Neuronal stem cell (in vitro differentiated cells): ENCODE measurements around the gene ZNF26.

ENCODE experiments used
- DNase-seq: peaks from one replicate; pipeline ENCODE4 v3.0.0-alpha.2; 2013; ENCODE audit warnings: low spot score
- H2AFZ ChIP-seq: one replicate; pipeline ENCODE4 v1.6.1; 2013; ENCODE audit warnings: mild to moderate bottlenecking, low read length, inconsistent platforms
- H2AK5ac ChIP-seq: 2 replicates; pipeline ENCODE4 v1.6.1; 2013; ENCODE audit warnings: low read depth, mild to moderate bottlenecking, inconsistent platforms, low read length, moderate library complexity, mixed read lengths
- H2BK120ac ChIP-seq: 2 replicates; pipeline ENCODE4 v1.6.1; 2013; ENCODE audit warnings: low read depth, mild to moderate bottlenecking, inconsistent platforms, low read length, moderate library complexity, mixed read lengths
- H2BK12ac ChIP-seq: one replicate; pipeline ENCODE4 v1.6.1; 2013; ENCODE audit warnings: low read length, inconsistent platforms
- H2BK15ac ChIP-seq: 2 replicates; pipeline ENCODE4 v1.6.1; 2013; ENCODE audit warnings: mild to moderate bottlenecking, low read length, inconsistent platforms, mixed read lengths
- H2BK5ac ChIP-seq: one replicate; pipeline ENCODE4 v1.6.1; 2013; ENCODE audit warnings: inconsistent platforms, mild to moderate bottlenecking, low read length, moderate library complexity
- H3K14ac ChIP-seq: one replicate; pipeline ENCODE4 v1.6.1; 2013; ENCODE audit warnings: low read length, inconsistent platforms
- H3K18ac ChIP-seq: 2 replicates; pipeline ENCODE4 v1.6.1; 2013; ENCODE audit warnings: low read length, inconsistent platforms
- H3K23ac ChIP-seq: 2 replicates; pipeline ENCODE4 v1.6.1; 2013; ENCODE audit warnings: low read depth, mild to moderate bottlenecking, mixed read lengths, low read length, inconsistent platforms; ENCODE audit not compliant: poor library complexity
- H3K27ac ChIP-seq: replicated peaks from 3 replicates; pipeline ENCODE4 v1.5.1; 2013; ENCODE audit warnings: low read length, inconsistent platforms
- H3K27me3 ChIP-seq, 3 experiments: 2 replicates each; pipeline ENCODE4 v1.6.1; 2013; ENCODE audit warnings: low read length in 3 of 3, mild to moderate bottlenecking in 2 of 3, inconsistent platforms in 1 of 3, low read depth in 1 of 3, mixed read lengths in 1 of 3, moderate library complexity in 1 of 3; ENCODE audit not compliant: control insufficient read depth in 3 of 3, insufficient read depth in 3 of 3
- H3K36me3 ChIP-seq, 2 donors: replicated peaks in 1 of 2; 2 replicates each; pipeline ENCODE4 v1.6.1; 2013; ENCODE audit warnings: low read length in 2 of 2; ENCODE audit not compliant: control insufficient read depth in 2 of 2, insufficient read depth in 2 of 2
- H3K4ac ChIP-seq: 2 replicates; pipeline ENCODE4 v1.6.1; 2013; ENCODE audit warnings: inconsistent platforms, mild to moderate bottlenecking, low read length, moderate library complexity
- H3K4me1 ChIP-seq, 2 donors: 1 replicate in 1 of 2; 2 replicates in 1 of 2; pipeline ENCODE4 v1.6.1; 2013; ENCODE audit warnings: low read length in 2 of 2, low read depth in 1 of 2; ENCODE audit not compliant: control insufficient read depth in 2 of 2, insufficient read depth in 1 of 2
- H3K4me2 ChIP-seq: one replicate; pipeline ENCODE4 v1.6.1; 2013; ENCODE audit warnings: mild to moderate bottlenecking, low read length, inconsistent platforms; ENCODE audit not compliant: insufficient read depth, poor library complexity, severe bottlenecking
- H3K4me3 ChIP-seq, 2 donors: 2 replicates each; pipeline ENCODE4 v1.5.1; 2013; ENCODE audit warnings: low read length in 2 of 2, mild to moderate bottlenecking in 2 of 2, inconsistent platforms in 1 of 2, moderate library complexity in 1 of 2
- H3K79me1 ChIP-seq: one replicate; pipeline ENCODE4 v1.6.1; 2013; ENCODE audit warnings: low read depth, mild to moderate bottlenecking, inconsistent platforms, low read length, moderate library complexity
- H3K9ac ChIP-seq: one replicate; pipeline ENCODE4 v1.6.1; 2013; ENCODE audit warnings: mild to moderate bottlenecking, low read depth, low read length, inconsistent platforms; ENCODE audit not compliant: poor library complexity
- H3K9me3 ChIP-seq, 2 donors: replicated peaks in 1 of 2; 2 replicates each; pipeline versions ENCODE3 to v1.6.1; 2013; ENCODE audit warnings: low read length in 2 of 2, mild to moderate bottlenecking in 2 of 2, inconsistent platforms in 1 of 2, low read depth in 1 of 2, mixed read lengths in 1 of 2, moderate library complexity in 1 of 2; ENCODE audit not compliant: control insufficient read depth in 2 of 2, insufficient read depth in 1 of 2
- H4K8ac ChIP-seq: one replicate; pipeline ENCODE4 v1.6.1; 2013; ENCODE audit warnings: low read depth, mild to moderate bottlenecking, inconsistent platforms, low read length, moderate library complexity
- H4K91ac ChIP-seq: one replicate; pipeline ENCODE4 v1.6.1; 2013; ENCODE audit warnings: low read length, low read depth, mild to moderate bottlenecking, inconsistent platforms; ENCODE audit not compliant: poor library complexity
- WGBS, 2 donors: extraction: QIAGEN DNeasy Blood & Tissue Kit; methylation state at CpG; one replicate each; pipeline ENCODE4 v1.1.7; 2013; ENCODE audit warnings: missing lambda C conversion rate in 2 of 2, mixed read lengths in 1 of 2; ENCODE audit not compliant: insufficient read length in 2 of 2, insufficient replicate concordance in 1 of 2; ENCODE audit errors: extremely low coverage in 2 of 2; 5-methylcytosine and 5-hydroxymethylcytosine counted together

ZNF26 gene

DNA sequence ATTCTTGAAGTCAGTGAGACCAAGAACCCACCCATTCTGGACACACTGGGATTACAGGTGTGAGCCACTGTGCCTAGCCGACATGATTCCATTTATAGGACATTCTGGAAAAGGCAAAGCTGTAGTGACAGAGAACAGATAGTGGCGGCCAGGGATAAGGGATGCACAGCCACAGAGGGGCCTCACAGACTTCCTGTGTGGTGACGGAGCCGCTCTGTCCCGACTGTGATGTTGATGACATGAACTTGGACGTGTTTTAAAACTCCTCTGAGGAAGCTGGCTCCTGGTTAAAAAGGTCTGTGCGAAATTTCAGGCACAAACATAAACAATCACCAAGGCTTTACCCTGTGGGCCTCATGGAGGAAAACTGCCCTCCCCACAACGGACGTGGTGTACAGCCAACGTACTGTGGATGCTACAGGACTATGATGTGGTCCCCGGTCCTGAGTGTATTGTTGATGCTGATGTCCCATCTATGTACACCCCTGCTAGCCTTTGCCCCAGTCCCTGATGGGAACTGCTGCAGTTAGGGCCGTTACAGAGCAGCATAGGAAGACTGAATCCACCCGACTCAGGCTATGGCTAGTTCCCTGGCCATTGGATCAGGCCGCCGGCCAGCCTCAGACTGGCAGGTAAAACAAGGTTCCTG, 46.0 kb upstream of the ZNF26 start:
- no peak for DNase-seq
- Histone ChIP-seq H2BK120ac (no peak overlapping the region), H4K91ac (no peak overlapping the region), H3K79me1 (no peaks in the 10 kb centered on the region), H2AFZ (no peak overlapping the region), H3K36me3 (peaks cover 38 to 54% of the 10 kb centered on the region in 2 donors), H4K8ac (no peak overlapping the region), H3K4me2 (no peak overlapping the region), H2BK12ac (no peak overlapping the region), H3K9ac (no peak overlapping the region), H3K18ac (no peak overlapping the region), H2BK15ac (no peak overlapping the region), H3K27me3 (no peaks in the 10 kb centered on the region), H3K14ac (no peak overlapping the region), H3K27ac (no peak overlapping the region), H3K4ac (no peak overlapping the region), H3K9me3 (peaks cover 33 to 70% of the 10 kb centered on the region in 2 donors), H2AK5ac (no peak overlapping the region), H3K23ac (no peak overlapping the region), H3K4me3 (no peak overlapping the region), H2BK5ac (no peak overlapping the region), H3K4me1 (no peaks in the 10 kb centered on the region)
- WGBS, 2 donors, result no CpG with 5 or more reads among the region's 15 CpGs

DNA sequence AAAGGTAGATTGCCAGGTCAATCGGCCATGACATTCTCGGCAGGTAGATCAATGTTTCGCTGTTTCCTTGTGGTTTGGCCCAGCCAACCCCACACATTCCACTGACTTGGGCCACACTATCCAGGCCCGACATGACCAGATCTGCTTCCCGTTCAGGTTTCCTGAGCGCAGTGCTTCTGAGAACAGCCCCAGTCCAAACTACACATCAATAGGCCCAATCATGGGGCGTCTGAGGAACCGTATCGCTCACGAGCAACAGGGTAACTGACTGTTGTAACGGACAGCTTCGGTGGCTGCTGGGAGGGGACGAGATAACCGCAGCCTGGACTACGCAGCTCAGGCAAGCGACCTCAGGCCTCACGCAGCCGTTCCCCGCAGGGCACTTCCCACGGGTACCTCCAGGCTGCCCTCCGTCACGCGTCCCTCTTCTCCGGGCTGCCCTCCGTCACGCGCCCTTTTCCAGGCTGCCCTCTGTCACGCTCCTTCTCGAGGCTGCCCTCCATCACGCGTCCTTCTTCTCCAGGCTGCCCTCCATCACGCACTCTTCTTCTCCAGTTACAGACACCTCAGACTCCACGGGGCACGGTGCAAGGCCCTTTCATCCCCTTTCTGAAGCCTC, 44.7 kb upstream of the ZNF26 start:
- Histone ChIP-seq H3K36me3 (peaks cover 44 to 67% of the 10 kb centered on the region in 2 donors), H3K4me3 (peak overlapping the region in 1 of 2 donors; percentile 2)

DNA sequence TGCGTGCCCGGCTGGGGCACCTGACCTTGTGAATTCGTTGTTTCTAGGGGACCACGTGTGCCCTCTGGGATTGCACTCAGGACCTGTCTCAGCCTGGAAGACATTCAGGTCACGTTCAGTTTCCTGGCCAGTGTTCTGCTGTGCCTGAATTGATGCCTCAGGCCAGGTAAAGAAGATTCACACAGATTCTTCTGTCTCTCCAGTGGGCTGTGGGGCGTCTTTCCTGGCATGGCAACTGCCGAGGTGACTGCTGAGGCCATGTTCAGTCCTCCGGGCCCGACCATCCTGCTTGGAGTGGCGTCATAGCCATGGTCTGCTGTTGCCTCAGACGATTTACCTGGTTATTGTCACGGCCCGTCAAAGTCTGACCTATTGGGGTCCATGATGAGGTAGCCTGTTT, 43.6 kb upstream of the ZNF26 start:
- H3K9me3 ChIP-seq, result peaks cover 45 to 76% of the 10 kb centered on the region in 2 donors
- no peak overlapping the region for H3K4ac ChIP-seq
- peak overlapping the region in 1 of 2 donors; percentile 42 for H3K4me3 ChIP-seq

More for the DNA sequence above, 44.7 kb upstream of the ZNF26 start:
- no peaks in the 10 kb centered on the region for H3K79me1 ChIP-seq
- peaks cover 42 to 76% of the 10 kb centered on the region in 2 donors for H3K9me3 ChIP-seq
- H3K4ac ChIP-seq, result no peak overlapping the region
- peak overlapping the region; percentile 13 for H3K18ac ChIP-seq
- no peak for DNase-seq
- no peak overlapping the region for H2AK5ac ChIP-seq
- no peak overlapping the region for H3K27ac ChIP-seq
- H3K27me3 ChIP-seq, result no peaks in the 10 kb centered on the region
- WGBS, 2 donors, result no CpG with 5 or more reads among the region's 34 CpGs
- no peak overlapping the region for H2BK120ac ChIP-seq
- no peak overlapping the region for H2BK5ac ChIP-seq
- no peaks in the 10 kb centered on the region for H3K4me1 ChIP-seq
- H4K8ac ChIP-seq, result no peak overlapping the region
- H3K4me2 ChIP-seq, result no peak overlapping the region
- no peak overlapping the region for H2BK12ac ChIP-seq
- no peak overlapping the region for H2AFZ ChIP-seq
- H4K91ac ChIP-seq, result no peak overlapping the region
- H3K23ac ChIP-seq, result peak overlapping the region; percentile 75
- H3K14ac ChIP-seq, result no peak overlapping the region
- no peak overlapping the region for H2BK15ac ChIP-seq
- no peak overlapping the region for H3K9ac ChIP-seq

DNA sequence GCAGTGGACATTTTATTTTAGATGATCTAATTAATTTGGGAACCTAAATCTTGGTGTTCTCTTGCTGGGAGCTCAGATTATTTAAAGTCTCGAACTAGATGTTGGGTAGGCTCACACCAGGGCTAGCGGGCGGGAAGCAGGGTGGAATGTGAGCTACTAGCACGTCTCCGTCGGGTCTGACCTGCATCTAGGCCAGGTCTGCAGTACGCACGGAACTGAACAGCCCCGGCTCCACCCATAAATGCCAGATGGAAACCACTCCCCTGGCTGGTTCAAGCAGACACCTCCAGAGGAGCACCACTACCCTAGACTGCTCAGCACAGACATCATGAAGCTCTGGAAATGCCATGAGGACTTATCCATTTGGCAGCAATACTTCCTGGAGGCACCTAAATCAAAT, 40.4 kb upstream of the ZNF26 start:
- Histone ChIP-seq H3K9me3 (peaks cover 61 to 95% of the 10 kb centered on the region in 2 donors), H2BK5ac (no peak overlapping the region), H3K9ac (no peak overlapping the region), H2BK120ac (no peak overlapping the region), H4K91ac (no peak overlapping the region), H4K8ac (no peak overlapping the region), H3K27me3 (no peaks in the 10 kb centered on the region), H2AK5ac (no peak overlapping the region), H3K36me3 (peaks cover 54 to 89% of the 10 kb centered on the region in 2 donors), H3K4me3 (no peak overlapping the region), H3K4me2 (no peak overlapping the region), H3K4me1 (no peaks in the 10 kb centered on the region), H3K14ac (no peak overlapping the region), H3K4ac (no peak overlapping the region), H3K23ac (no peak overlapping the region), H3K18ac (no peak overlapping the region), H3K27ac (no peak overlapping the region), H2BK15ac (no peak overlapping the region), H3K79me1 (peaks cover 2% of the 10 kb centered on the region), H2AFZ (no peak overlapping the region), H2BK12ac (no peak overlapping the region)
- no CpG with 5 or more reads among the region's 9 CpGs for WGBS, 2 donors
- DNase-seq, result no peak

More for the DNA sequence above, 43.6 kb upstream of the ZNF26 start:
- no peak overlapping the region for H3K27ac ChIP-seq
- H3K79me1 ChIP-seq, result no peaks in the 10 kb centered on the region
- H3K23ac ChIP-seq, result no peak overlapping the region
- H3K4me1 ChIP-seq, result no peaks in the 10 kb centered on the region
- no peak overlapping the region for H2AFZ ChIP-seq
- DNase-seq, result no peak
- WGBS, 2 donors, result no CpG with 5 or more reads among the region's 13 CpGs
- no peak overlapping the region for H3K18ac ChIP-seq
- H3K36me3 ChIP-seq, result peaks cover 46 to 73% of the 10 kb centered on the region in 2 donors
- H2BK5ac ChIP-seq, result no peak overlapping the region
- H2AK5ac ChIP-seq, result no peak overlapping the region
- no peak overlapping the region for H2BK15ac ChIP-seq
- no peak overlapping the region for H4K8ac ChIP-seq
- H3K14ac ChIP-seq, result no peak overlapping the region
- H3K9ac ChIP-seq, result no peak overlapping the region
- H3K4me2 ChIP-seq, result no peak overlapping the region
- H2BK120ac ChIP-seq, result no peak overlapping the region
- no peak overlapping the region for H2BK12ac ChIP-seq
- H3K27me3 ChIP-seq, result no peaks in the 10 kb centered on the region
- no peak overlapping the region for H4K91ac ChIP-seq
